A549 (cell line): ENCODE data around the gene CSF3R.

ENCODE experiments used
- ZFP36 ChIP-seq: fragments of 450-650 bp; IDR thresholded peaks from 2 replicates; pipeline ENCODE4 v1.6.1; 2014; ENCODE audit warnings: borderline replicate concordance; ENCODE audit not compliant: partially characterized antibody
- TF ChIP-seq, protein P1 (sequence below): fragments of >200 bp; sonication (Bioruptor Twin); formaldehyde crosslinking; IDR thresholded peaks from 3 replicates; pipeline ENCODE4 v1.5.1; 2016

DNA sequence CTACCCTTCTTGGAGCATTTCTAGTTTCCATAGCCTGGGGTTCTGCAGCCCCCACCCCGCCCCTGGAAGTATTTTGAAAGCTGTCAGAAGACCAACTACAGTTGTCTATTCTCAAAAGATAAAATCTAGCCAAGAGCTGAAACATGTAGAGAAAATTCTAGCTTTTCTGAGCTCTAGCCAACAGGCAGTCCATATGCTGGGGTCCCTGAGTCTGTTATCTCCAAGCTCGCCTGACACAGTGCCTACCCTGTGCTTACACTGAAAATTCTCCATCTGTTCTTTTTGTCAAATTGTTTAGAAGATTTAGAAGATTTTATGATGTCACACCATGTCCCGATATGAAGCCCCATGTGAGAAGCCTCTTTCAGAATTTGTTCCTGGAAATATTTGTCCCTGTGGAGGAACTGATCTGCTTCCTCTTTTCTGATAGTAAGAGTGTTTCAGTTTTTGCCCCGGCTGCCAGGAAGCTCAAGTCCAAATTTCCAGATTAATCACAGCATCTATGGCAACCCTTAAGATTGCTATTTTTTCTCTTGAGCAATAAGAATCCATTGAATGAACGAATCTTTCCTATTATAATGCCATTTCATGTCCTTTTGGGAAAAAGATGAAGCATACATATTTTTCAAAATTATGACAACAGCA lies 23.7 kb upstream of the CSF3R start:
- TF ChIP-seq, protein P1, sequence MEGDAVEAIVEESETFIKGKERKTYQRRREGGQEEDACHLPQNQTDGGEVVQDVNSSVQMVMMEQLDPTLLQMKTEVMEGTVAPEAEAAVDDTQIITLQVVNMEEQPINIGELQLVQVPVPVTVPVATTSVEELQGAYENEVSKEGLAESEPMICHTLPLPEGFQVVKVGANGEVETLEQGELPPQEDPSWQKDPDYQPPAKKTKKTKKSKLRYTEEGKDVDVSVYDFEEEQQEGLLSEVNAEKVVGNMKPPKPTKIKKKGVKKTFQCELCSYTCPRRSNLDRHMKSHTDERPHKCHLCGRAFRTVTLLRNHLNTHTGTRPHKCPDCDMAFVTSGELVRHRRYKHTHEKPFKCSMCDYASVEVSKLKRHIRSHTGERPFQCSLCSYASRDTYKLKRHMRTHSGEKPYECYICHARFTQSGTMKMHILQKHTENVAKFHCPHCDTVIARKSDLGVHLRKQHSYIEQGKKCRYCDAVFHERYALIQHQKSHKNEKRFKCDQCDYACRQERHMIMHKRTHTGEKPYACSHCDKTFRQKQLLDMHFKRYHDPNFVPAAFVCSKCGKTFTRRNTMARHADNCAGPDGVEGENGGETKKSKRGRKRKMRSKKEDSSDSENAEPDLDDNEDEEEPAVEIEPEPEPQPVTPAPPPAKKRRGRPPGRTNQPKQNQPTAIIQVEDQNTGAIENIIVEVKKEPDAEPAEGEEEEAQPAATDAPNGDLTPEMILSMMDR = no peak
- TF ChIP-seq ZFP36 = no peak
